Pancreas (tissue), 10 donors: ENCODE data around the gene LRRFIP2. TPM values are rescaled to one million over a fixed set of nuclear protein-coding genes. Genes with fewer than 3 reads are reported as not detected.

Experiments used
- ATAC-seq, 4 donors: fragments of 200-7000 bp; cut with Tn5 transposase; one replicate each; pipeline versions ENCODE4 v1.8.0 to v1.9.1; 2020; ENCODE audit warnings: mild to moderate bottlenecking in 4 of 4, moderate library complexity in 4 of 4
- DNase-seq, 6 donors: peaks; one replicate each; pipeline ENCODE4 v3.0.0-alpha.2; 2020
- FAIRE-seq: peaks from 2 replicates; lab custom pipeline; 2012; peaks lifted over from hg19 to GRCh38; lab: Jason Lieb, UNC
- H3K27ac ChIP-seq, 4 donors: fragments of 200-600 bp; sonication (generic); 1 replicate in 3 of 4; 2 replicates in 1 of 4; pipeline versions ENCODE4 v1.5.0 to v1.8.0; 2020
- H3K27me3 ChIP-seq, 4 donors: fragments of 200-600 bp; one replicate each; pipeline ENCODE4 v1.8.0; 2021
- H3K36me3 ChIP-seq, 3 donors: fragments of 200-600 bp; sonication (generic) in 1 of 3; one replicate each; pipeline versions ENCODE4 v1.5.0 to v1.8.0; 2020 to 2021
- H3K4me1 ChIP-seq, 3 donors: fragments of 200-600 bp; one replicate each; pipeline ENCODE4 v1.8.0; 2021
- H3K4me3 ChIP-seq, 4 donors: fragments of 200-600 bp; sonication (generic) in 2 of 4; one replicate each; pipeline versions ENCODE4 v1.5.0 to v1.8.0; 2020 to 2021
- H3K9me3 ChIP-seq, 4 donors: fragments of 200-600 bp; one replicate each; pipeline ENCODE4 v1.8.0; 2021
- CTCF ChIP-seq, 4 donors: fragments of 200-600 bp; sonication (generic) in 3 of 4; IDR thresholded peaks; one replicate each; pipeline versions ENCODE4 v1.5.0 to v1.8.0; 2021; ENCODE audit warnings: antibody characterized with exemption in 4 of 4
- WGBS, 2 donors: extraction: QIAGEN DNeasy Blood & Tissue Kit; methylation state at CpG; one replicate each; pipeline ENCODE4 v1.1.7; 2013; 5-methylcytosine and 5-hydroxymethylcytosine counted together
- intact Hi-C, 3 donors: fragments of 100-400 bp; cut with DNase I; formaldehyde crosslinking; loops; one replicate each; pipeline versions ENCODE4 v1.11.1 to v1.14.2; 2022
- polyA plus RNA-seq, 2 donors: library from polyadenylated mRNA; stranded (reverse); fragments of 200-250 nt; gene quantifications; one replicate each; pipeline ENCODE4 v1.2.3, GENCODE V29; 2013
- total RNA-seq, 6 donors: library from RNA; stranded (reverse); fragmentation: NEBNext Ultra II Directional in 4 of 6; extraction: Animal tissue kit (Norgen Biotek cat#: 25700) in 4 of 6; gene quantifications; one replicate each; pipeline versions ENCODE4 v1.2.1 to v1.2.4, GENCODE V29; 2021 to 2023
- donor health status: healthy with polysubstance abuse.
- donor health status: DM: no; HTN: no; CAD: no; lungs with moderate emphysema.
- donor health status: DM: no; HTN: no; CAD: no.
- donor health status: control.
- donor health status: control.
- donor health status: Bipolar disorder and iron deficiency.
- donor health status: DM: yes; HTN: yes; CAD: no.
- donor health status: DM: no; HTN: no; CAD: no.
- donor health status: DM: no; HTN: no; CAD: no.
- donor health status: DM: yes; HTN: yes; CAD: no.

Gene LRRFIP2
- total and polyA plus RNA-seq, 8 donors: 14.6 to 35.7 (median 21.8) TPM

GRCh38 chr3:37041546-37042195, 132.7 kb downstream of the LRRFIP2 start:
- Histone ChIP-seq H3K27me3 (no peaks in the 10 kb centered on the region), H3K9me3 (no peaks in the 10 kb centered on the region), H3K36me3 (peaks cover 0 to 9% (median 0%) of the 10 kb centered on the region in 3 donors), H3K4me3 (no peak overlapping the region), H3K27ac (no peak overlapping the region), H3K4me1 (no peaks in the 10 kb centered on the region)
- intact Hi-C loops: no loop called here
- no peak for ATAC-seq
- DNase-seq: no peak
- WGBS, 2 donors: 62 to 73% methylated on average over 1 of the region's 1 CpG
- no peak for TF ChIP-seq CTCF (IDR thresholded peaks at IDR 0.05)
- FAIRE-seq: no peak

GRCh38 chr3:37040231-37040630, 134.2 kb downstream of the LRRFIP2 start:
- WGBS, 2 donors: 82 to 87% methylated on average over 1 of the region's 1 CpG

GRCh38 chr3:37039161-37039846, 135.1 kb downstream of the LRRFIP2 start:
- Histone ChIP-seq H3K4me1 (no peaks in the 10 kb centered on the region), H3K27me3 (no peaks in the 10 kb centered on the region), H3K36me3 (peaks cover 0 to 9% (median 0%) of the 10 kb centered on the region in 3 donors), H3K4me3 (no peak overlapping the region), H3K27ac (no peak overlapping the region), H3K9me3 (no peaks in the 10 kb centered on the region)
- WGBS, 2 donors: 100% methylated on average over 1 of the region's 1 CpG
- no peak for DNase-seq
- no peak for ATAC-seq
- intact Hi-C loops: no loop called here
- FAIRE-seq: no peak
- no peak for TF ChIP-seq CTCF (IDR thresholded peaks at IDR 0.05)

More at GRCh38 chr3:37040231-37040630, 134.2 kb downstream of the LRRFIP2 start:
- Histone ChIP-seq H3K27ac (no peak overlapping the region), H3K27me3 (no peaks in the 10 kb centered on the region), H3K4me1 (no peaks in the 10 kb centered on the region), H3K9me3 (no peaks in the 10 kb centered on the region), H3K4me3 (no peak overlapping the region), H3K36me3 (peaks cover 0 to 9% (median 0%) of the 10 kb centered on the region in 3 donors)
- TF ChIP-seq CTCF (IDR thresholded peaks at IDR 0.05): no peak
- DNase-seq (no peak), FAIRE-seq (no peak), ATAC-seq (no peak)
- intact Hi-C loops: no loop called here

GRCh38 chr3:37037352-37037751, 137.0 kb downstream of the LRRFIP2 start:
- Histone ChIP-seq H3K4me1 (no peaks in the 10 kb centered on the region), H3K27ac (no peak overlapping the region), H3K36me3 (peaks cover 0 to 5% (median 0%) of the 10 kb centered on the region in 3 donors), H3K4me3 (no peak overlapping the region), H3K9me3 (no peaks in the 10 kb centered on the region), H3K27me3 (no peaks in the 10 kb centered on the region)
- no peak for DNase-seq
- WGBS, 2 donors: 94 to 96% methylated on average over 3 of the region's 3 CpGs
- TF ChIP-seq CTCF (IDR thresholded peaks at IDR 0.05): no peak
- FAIRE-seq: no peak
- intact Hi-C loops: no loop called here
- ATAC-seq: no peak

GRCh38 chr3:37032961-37033360, 141.4 kb downstream of the LRRFIP2 start:
- ATAC-seq (peak in 3 of 4 donors; percentile 46 to 61 (median 48)), DNase-seq (no peak), FAIRE-seq (no peak)
- WGBS, 2 donors: 85 to 91% methylated on average over 10 of the region's 10 CpGs
- Histone ChIP-seq H3K9me3 (no peaks in the 10 kb centered on the region), H3K4me1 (no peaks in the 10 kb centered on the region), H3K27ac (no peak overlapping the region), H3K36me3 (peaks cover 0 to 5% (median 4%) of the 10 kb centered on the region in 3 donors), H3K4me3 (no peak overlapping the region), H3K27me3 (no peaks in the 10 kb centered on the region)
- no peak for TF ChIP-seq CTCF (IDR thresholded peaks at IDR 0.05)
- intact Hi-C loops: no loop called here
